OCI-LY1 (cell line): ENCODE results near the gene CRB2.

Experiments
- EZH2 ChIP-seq: fragments of 200-600 bp; sonication (generic), shearing (Covaris generic); IDR thresholded peaks from 2 replicates; pipeline ENCODE4 v1.8.0; 2017; ENCODE audit warnings: borderline replicate concordance, mixed run types, mild to moderate bottlenecking, antibody characterized with exemption, low read length, moderate library complexity, mixed read lengths
- TF ChIP-seq, protein P1 (sequence below): fragments of 200-600 bp; sonication (generic), shearing (Covaris generic); IDR thresholded peaks from 2 replicates; pipeline ENCODE4 v1.5.1; 2017; ENCODE audit warnings: mild to moderate bottlenecking, antibody characterized with exemption, low read length, moderate library complexity, mixed read lengths

DNA sequence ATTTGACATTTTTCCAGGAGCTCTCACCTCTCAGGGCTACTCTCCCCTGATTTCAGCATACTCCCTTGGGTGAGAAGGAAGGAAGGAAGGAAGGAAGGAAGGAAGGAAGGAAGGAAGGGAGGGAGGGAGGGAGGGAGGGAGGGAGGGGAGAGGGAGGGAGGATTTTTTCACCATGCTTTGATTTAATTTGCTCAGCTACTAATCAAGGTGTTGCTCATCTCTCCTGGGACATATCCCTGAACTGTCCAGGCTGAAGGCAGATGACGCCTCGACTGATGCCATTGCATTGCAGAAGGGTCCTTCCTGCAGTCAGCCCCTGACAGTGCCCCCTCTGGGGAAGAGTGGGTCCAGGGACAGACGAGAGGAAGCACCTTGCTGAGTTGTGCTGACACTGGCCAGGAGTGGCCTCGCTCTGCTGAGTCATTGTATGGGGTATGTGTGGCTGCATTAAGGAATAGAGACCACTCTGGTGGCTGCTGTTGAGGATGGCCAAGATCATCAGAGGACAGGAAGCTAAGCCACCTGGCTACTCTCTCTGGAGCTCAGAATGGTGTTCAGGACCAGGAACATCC, 43.6 kb upstream of the CRB2 start:
- TF ChIP-seq, protein P1, sequence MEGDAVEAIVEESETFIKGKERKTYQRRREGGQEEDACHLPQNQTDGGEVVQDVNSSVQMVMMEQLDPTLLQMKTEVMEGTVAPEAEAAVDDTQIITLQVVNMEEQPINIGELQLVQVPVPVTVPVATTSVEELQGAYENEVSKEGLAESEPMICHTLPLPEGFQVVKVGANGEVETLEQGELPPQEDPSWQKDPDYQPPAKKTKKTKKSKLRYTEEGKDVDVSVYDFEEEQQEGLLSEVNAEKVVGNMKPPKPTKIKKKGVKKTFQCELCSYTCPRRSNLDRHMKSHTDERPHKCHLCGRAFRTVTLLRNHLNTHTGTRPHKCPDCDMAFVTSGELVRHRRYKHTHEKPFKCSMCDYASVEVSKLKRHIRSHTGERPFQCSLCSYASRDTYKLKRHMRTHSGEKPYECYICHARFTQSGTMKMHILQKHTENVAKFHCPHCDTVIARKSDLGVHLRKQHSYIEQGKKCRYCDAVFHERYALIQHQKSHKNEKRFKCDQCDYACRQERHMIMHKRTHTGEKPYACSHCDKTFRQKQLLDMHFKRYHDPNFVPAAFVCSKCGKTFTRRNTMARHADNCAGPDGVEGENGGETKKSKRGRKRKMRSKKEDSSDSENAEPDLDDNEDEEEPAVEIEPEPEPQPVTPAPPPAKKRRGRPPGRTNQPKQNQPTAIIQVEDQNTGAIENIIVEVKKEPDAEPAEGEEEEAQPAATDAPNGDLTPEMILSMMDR: no peak
- TF ChIP-seq EZH2: no peak
